Fibroblast of pulmonary artery (primary cell): Measurements from ENCODE around the gene TNFAIP3.
"Not testable (repeated sequence)": the region's sequence is repeated elsewhere in the genome, so short reads cannot be mapped to it uniquely, and the experiment has no call there.

Source experiments
- DNase-seq: peaks from one replicate; pipeline ENCODE4 v3.0.0-alpha.2; 2010; ENCODE audit warnings: low read depth
- H3K4me3 ChIP-seq: replicated peaks from 2 replicates; pipeline ENCODE4 v1.5.1; 2011; ENCODE audit warnings: low read depth, mild to moderate bottlenecking, control low read depth, low read length, moderate library complexity
- CTCF ChIP-seq: IDR thresholded peaks from 2 replicates; pipeline ENCODE4 v1.5.1; 2011; ENCODE audit warnings: mild to moderate bottlenecking, control low read depth, low read length, inconsistent platforms; ENCODE audit errors: missing control alignments

Gene TNFAIP3

GRCh38 chr6:137884149-137884909, 17.3 kb downstream of the TNFAIP3 start:
- H3K4me3 ChIP-seq = no peak overlapping the region
- no peak for TF ChIP-seq CTCF
- DNase-seq = no peak

- DNase-seq, H3K4me3 ChIP-seq: not testable (repeated sequence)
Measured at GRCh38 chr6:137884910-137885229, 17.8 kb downstream of the TNFAIP3 start.

GRCh38 chr6:137886226-137886625, 19.2 kb downstream of the TNFAIP3 start:
- not testable (repeated sequence) for DNase-seq, H3K4me3 ChIP-seq

GRCh38 chr6:137890983-137891537, 24.0 kb downstream of the TNFAIP3 start:
- no peak overlapping the region for H3K4me3 ChIP-seq
- no peak for TF ChIP-seq CTCF
- no peak for DNase-seq

GRCh38 chr6:137892271-137892708, 25.2 kb downstream of the TNFAIP3 start:
- no peak for TF ChIP-seq CTCF
- DNase-seq = no peak
- H3K4me3 ChIP-seq = no peak overlapping the region

- no peak for DNase-seq
- no peak for TF ChIP-seq CTCF
- no peak overlapping the region for H3K4me3 ChIP-seq
Measured at GRCh38 chr6:137893181-137893580, 26.1 kb downstream of the TNFAIP3 start.

GRCh38 chr6:137893726-137894125, 26.7 kb downstream of the TNFAIP3 start:
- no peak for DNase-seq
- no peak for TF ChIP-seq CTCF
- no peak overlapping the region for H3K4me3 ChIP-seq

GRCh38 chr6:137894378-137894777, 27.3 kb downstream of the TNFAIP3 start:
- H3K4me3 ChIP-seq, DNase-seq: not testable (repeated sequence)
